Transverse colon (tissue), 4 donors: ENCODE measurements around the gene CLIC6. TPM values are rescaled to one million over a fixed set of nuclear protein-coding genes. Genes with fewer than 3 reads are reported as not detected.

Experiments used
- DNase-seq: peaks from one replicate; pipeline ENCODE4 v3.0.0-alpha.2; 2019
- H3K27ac ChIP-seq, 4 donors: fragments of 200-600 bp; sonication (generic); 2 replicates each; pipeline ENCODE4 v1.5.1; 2016 to 2018; ENCODE audit warnings: inconsistent platforms in 4 of 4
- H3K27me3 ChIP-seq: fragments of 200-600 bp; sonication (generic); 2 replicates; pipeline ENCODE4 v1.5.1; 2017; ENCODE audit warnings: inconsistent platforms
- H3K36me3 ChIP-seq, 4 donors: fragments of 200-600 bp; sonication (generic); 2 replicates each; pipeline ENCODE4 v1.5.1; 2017 to 2019; ENCODE audit warnings: inconsistent platforms in 4 of 4
- H3K4me1 ChIP-seq, 4 donors: fragments of 200-600 bp; sonication (generic); 2 replicates each; pipeline ENCODE4 v1.5.1; 2017 to 2020; ENCODE audit warnings: inconsistent platforms in 4 of 4
- H3K4me3 ChIP-seq, 4 donors: fragments of 200-600 bp; sonication (generic); 1 replicate in 1 of 4; 2 replicates in 3 of 4; pipeline versions ENCODE4 v1.5.1 to v1.6.1; 2017 to 2019; ENCODE audit warnings: inconsistent platforms in 4 of 4
- H3K9me3 ChIP-seq, 2 donors: fragments of 200-600 bp; sonication (generic); 2 replicates each; pipeline ENCODE4 v1.5.1; 2017 to 2019; ENCODE audit warnings: inconsistent platforms in 2 of 2
- EP300 ChIP-seq: sonication (generic); formaldehyde crosslinking; IDR thresholded peaks from one replicate; pipeline ENCODE4 v1.6.1; 2017; ENCODE audit warnings: antibody characterized with exemption, low read depth
- POLR2A ChIP-seq: fragments of 450-650 bp; IDR thresholded peaks from one replicate; pipeline ENCODE4 v1.6.1; 2016; ENCODE audit warnings: antibody characterized with exemption, mild to moderate bottlenecking, moderate library complexity
- POLR2AphosphoS5 ChIP-seq, 3 donors: sonication (generic); formaldehyde crosslinking; IDR thresholded peaks; one replicate each; pipeline ENCODE4 v1.6.1; 2016; ENCODE audit warnings: antibody characterized with exemption in 3 of 3
- WGBS, 2 donors: methylation state at CpG; one replicate each; pipeline ENCODE4 v1.1.5; 2018; ENCODE audit warnings: low coverage in 1 of 2; 5-methylcytosine and 5-hydroxymethylcytosine counted together
- in situ Hi-C, 4 donors: fragments of 200-750 bp; cut with MboI; loops; one replicate each; pipeline versions ENCODE4 v1.15.0 to v1.15.1; 2017; ENCODE audit warnings: low sequenced_read_pairs in 3 of 4, low pct_ligation_motif_present in 1 of 4, low pct_unique_long_range_greater_than_20kb in 1 of 4
- intact Hi-C: fragments of 100-400 bp; cut with DNase I; formaldehyde crosslinking; loops from one replicate; pipeline ENCODE4 v1.15.1; 2023; ENCODE audit warnings: low total_unique reads
- total RNA-seq, 4 donors: library from RNA; depleted of rRNA; stranded (reverse); fragments of >200 nt; gene quantifications; one replicate each; pipeline ENCODE4 v1.1.0, GENCODE V29; 2016
- TF ChIP-seq, protein P1 (sequence below), 5 experiments: fragments of 200-600 bp in 3 of 5; fragments of 450-650 bp in 2 of 5; sonication (generic) in 3 of 5; IDR thresholded peaks; 1 replicate in 2 of 5; 2 replicates in 3 of 5; pipeline ENCODE4 v1.5.1; 2016 to 2017; ENCODE audit warnings: antibody characterized with exemption in 5 of 5, inconsistent platforms in 3 of 5, mild to moderate bottlenecking in 2 of 5, moderate library complexity in 1 of 5

Gene CLIC6
- total RNA-seq, 4 donors from 2014 or later, result 0.37 to 4.9 (median 3.7) TPM; not detected in 1

- intact Hi-C loops, result no loop called here
- 67 to 91% methylated on average over 2 to 3 of the region's 3 CpGs for WGBS, 2 donors
Measured at GRCh38 chr21:34766862-34767261, 98.1 kb downstream of the CLIC6 start.

More at GRCh38 chr21:34766862-34767261, 98.1 kb downstream of the CLIC6 start:
- Histone ChIP-seq H3K27me3 (no peaks in the 10 kb centered on the region), H3K4me1 (no peaks in the 10 kb centered on the region), H3K9me3 (peaks cover 0 to 3% of the 10 kb centered on the region in 2 donors), H3K4me3 (no peak overlapping the region), H3K36me3 (no peaks in the 10 kb centered on the region), H3K27ac (no peak overlapping the region)
- no peak for DNase-seq
- in situ Hi-C loops, result no loop called here
- TF ChIP-seq POLR2AphosphoS5 (IDR thresholded peaks at IDR 0.05) (no peak), EP300 (no peak), POLR2A (no peak)
- TF ChIP-seq, protein P1, sequence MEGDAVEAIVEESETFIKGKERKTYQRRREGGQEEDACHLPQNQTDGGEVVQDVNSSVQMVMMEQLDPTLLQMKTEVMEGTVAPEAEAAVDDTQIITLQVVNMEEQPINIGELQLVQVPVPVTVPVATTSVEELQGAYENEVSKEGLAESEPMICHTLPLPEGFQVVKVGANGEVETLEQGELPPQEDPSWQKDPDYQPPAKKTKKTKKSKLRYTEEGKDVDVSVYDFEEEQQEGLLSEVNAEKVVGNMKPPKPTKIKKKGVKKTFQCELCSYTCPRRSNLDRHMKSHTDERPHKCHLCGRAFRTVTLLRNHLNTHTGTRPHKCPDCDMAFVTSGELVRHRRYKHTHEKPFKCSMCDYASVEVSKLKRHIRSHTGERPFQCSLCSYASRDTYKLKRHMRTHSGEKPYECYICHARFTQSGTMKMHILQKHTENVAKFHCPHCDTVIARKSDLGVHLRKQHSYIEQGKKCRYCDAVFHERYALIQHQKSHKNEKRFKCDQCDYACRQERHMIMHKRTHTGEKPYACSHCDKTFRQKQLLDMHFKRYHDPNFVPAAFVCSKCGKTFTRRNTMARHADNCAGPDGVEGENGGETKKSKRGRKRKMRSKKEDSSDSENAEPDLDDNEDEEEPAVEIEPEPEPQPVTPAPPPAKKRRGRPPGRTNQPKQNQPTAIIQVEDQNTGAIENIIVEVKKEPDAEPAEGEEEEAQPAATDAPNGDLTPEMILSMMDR (IDR thresholded peaks at IDR 0.05), result no peak

Other genes starting within 250 kb of the CLIC6 start
- not detected for gene SMIM34, start 245.0 kb upstream of the CLIC6 start, total RNA-seq
- 1 to 10 TPM in 3 of 4 donors, not detected in 1; 1.5 to 2.6 (median 2.4) TPM for gene KCNE1, start 156.8 kb upstream of the CLIC6 start, total RNA-seq
- 10 to 100 TPM; 39.5 to 68.8 (median 57.8) TPM for gene RCAN1, start 53.9 kb upstream of the CLIC6 start, total RNA-seq